ENCODE results near the gene KCNQ2.

KCNQ2 gene

GRCh38 chr20:63417097-63417737, 55.2 kb downstream of the KCNQ2 start:
- TF ChIP-seq CTCF (IDR thresholded peaks at IDR 0.05; ENCODE audit: low read depth, low read length) = no peak
- TF ChIP-seq EZH2phosphoT487 (IDR thresholded peaks at IDR 0.05; ENCODE audit: low read depth) = no peak
- no peak overlapping the region for H2AFZ ChIP-seq (ENCODE audit: low read depth, low read length)
- H4K20me1 ChIP-seq (ENCODE audit: insufficient read depth, low read length) = no peaks in the 10 kb centered on the region
- H3K9me3 ChIP-seq (ENCODE audit: insufficient read depth, low read length) = no peaks in the 10 kb centered on the region
- H3K4me1 ChIP-seq (ENCODE audit: low read length) = no peaks in the 10 kb centered on the region
- H3K27ac ChIP-seq (ENCODE audit: low read length) = no peak overlapping the region
- no peaks in the 10 kb centered on the region for H3K79me2 ChIP-seq (ENCODE audit: low read length)
- no peaks in the 10 kb centered on the region for H3K36me3 ChIP-seq (replicated peaks; ENCODE audit: low read depth, low read length)
- no peak overlapping the region for H3K4me2 ChIP-seq (ENCODE audit: low read length)
- no peak overlapping the region for H3K9ac ChIP-seq (ENCODE audit: low read length)
- H3K27me3 ChIP-seq (ENCODE audit: low read depth, low read length) = no peaks in the 10 kb centered on the region
- no peak overlapping the region for H3K4me3 ChIP-seq (ENCODE audit: low read length)

- Histone ChIP-seq H3K36me3 (replicated peaks; ENCODE audit: low read depth, low read length) (no peaks in the 10 kb centered on the region), H3K9me3 (ENCODE audit: insufficient read depth, low read length) (no peaks in the 10 kb centered on the region), H3K27ac (ENCODE audit: low read length) (no peak overlapping the region), H3K4me3 (ENCODE audit: low read length) (no peak overlapping the region), H3K9ac (ENCODE audit: low read length) (no peak overlapping the region), H4K20me1 (ENCODE audit: insufficient read depth, low read length) (no peaks in the 10 kb centered on the region), H3K4me1 (ENCODE audit: low read length) (no peaks in the 10 kb centered on the region), H3K79me2 (ENCODE audit: low read length) (no peaks in the 10 kb centered on the region), H3K4me2 (ENCODE audit: low read length) (no peak overlapping the region), H2AFZ (ENCODE audit: low read depth, low read length) (no peak overlapping the region), H3K27me3 (ENCODE audit: low read depth, low read length) (no peaks in the 10 kb centered on the region)
- TF ChIP-seq EZH2phosphoT487 (IDR thresholded peaks at IDR 0.05; ENCODE audit: low read depth) (no peak), CTCF (IDR thresholded peaks at IDR 0.05; ENCODE audit: low read depth, low read length) (no peak)
Observed at GRCh38 chr20:63416631-63417030, 55.8 kb downstream of the KCNQ2 start.

- no peaks in the 10 kb centered on the region for H3K36me3 ChIP-seq (replicated peaks; ENCODE audit: low read depth, low read length)
- no peak overlapping the region for H3K4me2 ChIP-seq (ENCODE audit: low read length)
- H3K27me3 ChIP-seq (ENCODE audit: low read depth, low read length) = no peaks in the 10 kb centered on the region
- no peaks in the 10 kb centered on the region for H3K9me3 ChIP-seq (ENCODE audit: insufficient read depth, low read length)
- H2AFZ ChIP-seq (ENCODE audit: low read depth, low read length) = no peak overlapping the region
- no peak overlapping the region for H3K9ac ChIP-seq (ENCODE audit: low read length)
- no peaks in the 10 kb centered on the region for H3K79me2 ChIP-seq (ENCODE audit: low read length)
- no peak overlapping the region for H3K4me3 ChIP-seq (ENCODE audit: low read length)
- no peaks in the 10 kb centered on the region for H3K4me1 ChIP-seq (ENCODE audit: low read length)
- no peaks in the 10 kb centered on the region for H4K20me1 ChIP-seq (ENCODE audit: insufficient read depth, low read length)
- TF ChIP-seq EZH2phosphoT487 (IDR thresholded peaks at IDR 0.05; ENCODE audit: low read depth) = no peak
- no peak for TF ChIP-seq CTCF (IDR thresholded peaks at IDR 0.05; ENCODE audit: low read depth, low read length)
- no peak overlapping the region for H3K27ac ChIP-seq (ENCODE audit: low read length)
Observed at GRCh38 chr20:63415647-63416391, 56.6 kb downstream of the KCNQ2 start.

GRCh38 chr20:63414720-63415430, 57.6 kb downstream of the KCNQ2 start:
- Histone ChIP-seq H4K20me1 (ENCODE audit: insufficient read depth, low read length) (no peaks in the 10 kb centered on the region), H3K4me3 (ENCODE audit: low read length) (no peak overlapping the region), H3K36me3 (replicated peaks; ENCODE audit: low read depth, low read length) (no peaks in the 10 kb centered on the region), H2AFZ (ENCODE audit: low read depth, low read length) (no peak overlapping the region), H3K9me3 (ENCODE audit: insufficient read depth, low read length) (no peaks in the 10 kb centered on the region), H3K9ac (ENCODE audit: low read length) (no peak overlapping the region), H3K79me2 (ENCODE audit: low read length) (no peaks in the 10 kb centered on the region), H3K4me1 (ENCODE audit: low read length) (no peaks in the 10 kb centered on the region), H3K4me2 (ENCODE audit: low read length) (no peak overlapping the region), H3K27me3 (ENCODE audit: low read depth, low read length) (no peaks in the 10 kb centered on the region), H3K27ac (ENCODE audit: low read length) (no peak overlapping the region)
- TF ChIP-seq CTCF (IDR thresholded peaks at IDR 0.05; ENCODE audit: low read depth, low read length) (no peak), EZH2phosphoT487 (IDR thresholded peaks at IDR 0.05; ENCODE audit: low read depth) (no peak)

All from OCI-LY3 (cell line).